ENCODE data around the gene HYOU1. TPM values are rescaled to one million over a fixed set of nuclear protein-coding genes. Genes with fewer than 3 reads are reported as not detected.
"Not testable (repeated sequence)": the region's sequence is repeated elsewhere in the genome, so short reads cannot be mapped to it uniquely, and the experiment has no call there.

Gene HYOU1
- total and polyA plus RNA-seq, 4 donors = 70.8 to 93.9 (median 87.4) TPM

- DNase-seq (ENCODE audit: low read depth in 4 of 6, low spot score in 6 of 6) = no peak
- H3K4me3 ChIP-seq (ENCODE audit: low read depth, low read length) = no peak overlapping the region
- H3K27ac ChIP-seq (ENCODE audit: low read depth, low read length) = no peak overlapping the region
- H3K4me1 ChIP-seq (ENCODE audit: control insufficient read depth, insufficient read depth, low read length) = peaks cover 24% of the 10 kb centered on the region
- 51% methylated on average over 3 of the region's 5 CpGs for WGBS (ENCODE audit: insufficient coverage)
- no peaks in the 10 kb centered on the region for H3K27me3 ChIP-seq (ENCODE audit: control insufficient read depth, insufficient read depth, low read length)
- H3K36me3 ChIP-seq (ENCODE audit: control insufficient read depth, insufficient read depth, low read length) = peaks cover 65% of the 10 kb centered on the region
- no peaks in the 10 kb centered on the region for H3K9me3 ChIP-seq (ENCODE audit: control insufficient read depth, insufficient read depth, low read length)
These were observed 31.9 kb downstream of the HYOU1 start for GRCh38 chr11:119025099-119025473.

GRCh38 chr11:119024430-119025098 is 32.4 kb downstream of the HYOU1 start:
- Histone ChIP-seq H3K27ac (ENCODE audit: low read depth, low read length) (no peak overlapping the region), H3K4me3 (ENCODE audit: low read depth, low read length) (no peak overlapping the region), H3K36me3 (ENCODE audit: control insufficient read depth, insufficient read depth, low read length) (peaks cover 65% of the 10 kb centered on the region), H3K4me1 (ENCODE audit: control insufficient read depth, insufficient read depth, low read length) (peaks cover 22% of the 10 kb centered on the region), H3K27me3 (ENCODE audit: control insufficient read depth, insufficient read depth, low read length) (no peaks in the 10 kb centered on the region), H3K9me3 (ENCODE audit: control insufficient read depth, insufficient read depth, low read length) (no peaks in the 10 kb centered on the region)
- DNase-seq (ENCODE audit: low read depth in 4 of 6, low spot score in 6 of 6) = no peak
- 83% methylated on average over 15 of the region's 15 CpGs for WGBS (ENCODE audit: insufficient coverage)

- Histone ChIP-seq H3K4me3 (ENCODE audit: low read depth, low read length) (no peak overlapping the region), H3K36me3 (ENCODE audit: control insufficient read depth, insufficient read depth, low read length) (peaks cover 67% of the 10 kb centered on the region), H3K27ac (ENCODE audit: low read depth, low read length) (no peak overlapping the region), H3K27me3 (ENCODE audit: control insufficient read depth, insufficient read depth, low read length) (no peaks in the 10 kb centered on the region), H3K4me1 (ENCODE audit: control insufficient read depth, insufficient read depth, low read length) (peaks cover 21% of the 10 kb centered on the region), H3K9me3 (ENCODE audit: control insufficient read depth, insufficient read depth, low read length) (no peaks in the 10 kb centered on the region)
- no peak for DNase-seq (ENCODE audit: low read depth in 4 of 6, low spot score in 6 of 6)
These were observed 33.3 kb downstream of the HYOU1 start for GRCh38 chr11:119023741-119024140.

GRCh38 chr11:119021631-119022030 is 35.4 kb downstream of the HYOU1 start:
- H3K36me3 ChIP-seq (ENCODE audit: control insufficient read depth, insufficient read depth, low read length) = peaks cover 50% of the 10 kb centered on the region
- 92% methylated on average over 3 of the region's 5 CpGs for WGBS (ENCODE audit: insufficient coverage)

GRCh38 chr11:119019996-119020395 is 37.0 kb downstream of the HYOU1 start:
- H3K36me3 ChIP-seq (ENCODE audit: control insufficient read depth, insufficient read depth, low read length) = peaks cover 47% of the 10 kb centered on the region
- H3K4me1 ChIP-seq (ENCODE audit: control insufficient read depth, insufficient read depth, low read length) = peaks cover 26% of the 10 kb centered on the region
- peak overlapping the region; percentile 1 for H3K4me3 ChIP-seq (ENCODE audit: low read depth, low read length)
- 75% methylated on average over 2 of the region's 2 CpGs for WGBS (ENCODE audit: insufficient coverage)
- no peak overlapping the region for H3K27ac ChIP-seq (ENCODE audit: low read depth, low read length)
- H3K9me3 ChIP-seq (ENCODE audit: control insufficient read depth, insufficient read depth, low read length) = no peaks in the 10 kb centered on the region
- no peaks in the 10 kb centered on the region for H3K27me3 ChIP-seq (ENCODE audit: control insufficient read depth, insufficient read depth, low read length)
- no peak for DNase-seq (ENCODE audit: low read depth in 4 of 6, low spot score in 6 of 6)

More at GRCh38 chr11:119021631-119022030, 35.4 kb downstream of the HYOU1 start:
- Histone ChIP-seq H3K4me3 (ENCODE audit: low read depth, low read length) (no peak overlapping the region), H3K9me3 (ENCODE audit: control insufficient read depth, insufficient read depth, low read length) (no peaks in the 10 kb centered on the region), H3K27me3 (ENCODE audit: control insufficient read depth, insufficient read depth, low read length) (no peaks in the 10 kb centered on the region), H3K27ac (ENCODE audit: low read depth, low read length) (no peak overlapping the region), H3K4me1 (ENCODE audit: control insufficient read depth, insufficient read depth, low read length) (peaks cover 23% of the 10 kb centered on the region)
- no peak for DNase-seq (ENCODE audit: low read depth in 4 of 6, low spot score in 6 of 6)

GRCh38 chr11:119018074-119018938 is 38.7 kb downstream of the HYOU1 start, which contains the start of the genes RPS25 and TRAPPC4:
RPS25 (minus strand) TSS chr11:119018343; CDS start chr11:119018284, 59 bp downstream.
TRAPPC4 (plus strand) TSS chr11:119018766; CDS start chr11:119018796, 30 bp downstream.
- peak; percentile 93 to 99 (median 97) for DNase-seq (ENCODE audit: low read depth in 4 of 6, low spot score in 6 of 6)
- Histone ChIP-seq H3K4me3 (ENCODE audit: low read depth, low read length) (peak within 1 kb of the TSS; percentile 96), H3K36me3 (ENCODE audit: control insufficient read depth, insufficient read depth, low read length) (peaks cover 51% of the 10 kb centered on the region), H3K9me3 (ENCODE audit: control insufficient read depth, insufficient read depth, low read length) (no peaks in the 10 kb centered on the region), H3K27ac (ENCODE audit: low read depth, low read length) (peak within 1 kb of the TSS; percentile 98), H3K27me3 (ENCODE audit: control insufficient read depth, insufficient read depth, low read length) (no peaks in the 10 kb centered on the region), H3K4me1 (ENCODE audit: control insufficient read depth, insufficient read depth, low read length) (peaks cover 26% of the 10 kb centered on the region)
- under 1% methylated on average over 63 of the region's 63 CpGs for WGBS (ENCODE audit: insufficient coverage)

GRCh38 chr11:119017377-119017776 is 39.6 kb downstream of the HYOU1 start:
- peaks cover 51% of the 10 kb centered on the region for H3K36me3 ChIP-seq (ENCODE audit: control insufficient read depth, insufficient read depth, low read length)
- not testable (repeated sequence) for H3K27me3 ChIP-seq (ENCODE audit: control insufficient read depth, insufficient read depth, low read length); DNase-seq (ENCODE audit: low read depth in 4 of 6, low spot score in 6 of 6); H3K9me3 ChIP-seq (ENCODE audit: control insufficient read depth, insufficient read depth, low read length)
- 9% methylated on average over 8 of the region's 10 CpGs for WGBS (ENCODE audit: insufficient coverage)
- H3K4me3 ChIP-seq (ENCODE audit: low read depth, low read length) = peak overlapping the region; percentile 96
- peak overlapping the region; percentile 98 for H3K27ac ChIP-seq (ENCODE audit: low read depth, low read length)
- peaks cover 26% of the 10 kb centered on the region for H3K4me1 ChIP-seq (ENCODE audit: control insufficient read depth, insufficient read depth, low read length)

GRCh38 chr11:119016216-119017009 is 40.6 kb downstream of the HYOU1 start:
- DNase-seq (ENCODE audit: low read depth in 4 of 6, low spot score in 6 of 6) = no peak
- WGBS (ENCODE audit: insufficient coverage) = 85% methylated on average over 9 of the region's 14 CpGs
- Histone ChIP-seq H3K27me3 (ENCODE audit: control insufficient read depth, insufficient read depth, low read length) (no peaks in the 10 kb centered on the region), H3K4me3 (ENCODE audit: low read depth, low read length) (no peak overlapping the region), H3K27ac (ENCODE audit: low read depth, low read length) (no peak overlapping the region), H3K4me1 (ENCODE audit: control insufficient read depth, insufficient read depth, low read length) (peaks cover 26% of the 10 kb centered on the region), H3K9me3 (ENCODE audit: control insufficient read depth, insufficient read depth, low read length) (no peaks in the 10 kb centered on the region), H3K36me3 (ENCODE audit: control insufficient read depth, insufficient read depth, low read length) (peaks cover 53% of the 10 kb centered on the region)

GRCh38 chr11:119015054-119015611 is 41.9 kb downstream of the HYOU1 start:
- no peak for DNase-seq (ENCODE audit: low read depth in 4 of 6, low spot score in 6 of 6)
- no peaks in the 10 kb centered on the region for H3K27me3 ChIP-seq (ENCODE audit: control insufficient read depth, insufficient read depth, low read length)
- no peak overlapping the region for H3K4me3 ChIP-seq (ENCODE audit: low read depth, low read length)
- 79% methylated on average over 6 of the region's 8 CpGs for WGBS (ENCODE audit: insufficient coverage)
- peaks cover 19% of the 10 kb centered on the region for H3K4me1 ChIP-seq (ENCODE audit: control insufficient read depth, insufficient read depth, low read length)
- H3K36me3 ChIP-seq (ENCODE audit: control insufficient read depth, insufficient read depth, low read length) = peaks cover 59% of the 10 kb centered on the region
- H3K9me3 ChIP-seq (ENCODE audit: control insufficient read depth, insufficient read depth, low read length) = no peaks in the 10 kb centered on the region
- no peak overlapping the region for H3K27ac ChIP-seq (ENCODE audit: low read depth, low read length)

Data from spinal cord (tissue), 10 donors.